Smooth muscle cell (in vitro differentiated cells): ENCODE measurements around the gene RAB4B. TPM values are rescaled to one million over a fixed set of nuclear protein-coding genes. Genes with fewer than 3 reads are reported as not detected.
"Not testable (repeated sequence)": the region's sequence is repeated elsewhere in the genome, so short reads cannot be mapped to it uniquely, and the experiment has no call there.

Experiments
- DNase-seq: peaks from one replicate; lab custom pipeline; 2025; ENCODE audit not compliant: unreplicated experiment; lab: John Stamatoyannopoulos, UW
- H2AFZ ChIP-seq: fragments of 200-600 bp; sonication (generic); 2 replicates; pipeline ENCODE4 v1.6.0; 2016; ENCODE audit warnings: antibody characterized with exemption, low read depth, mild to moderate bottlenecking
- H3F3A ChIP-seq: fragments of 200-600 bp; sonication (generic); 2 replicates; pipeline ENCODE4 v1.6.0; 2017; ENCODE audit warnings: antibody characterized with exemption, low read depth
- H3K27ac ChIP-seq: fragments of 200-600 bp; sonication (generic); 2 replicates; pipeline ENCODE4 v1.5.1; 2016; ENCODE audit warnings: low read depth, mild to moderate bottlenecking
- H3K27me3 ChIP-seq: fragments of 200-600 bp; sonication (generic); 2 replicates; pipeline ENCODE4 v1.6.1; 2016; ENCODE audit warnings: low read depth, mild to moderate bottlenecking
- H3K36me3 ChIP-seq: fragments of 200-600 bp; sonication (generic); 2 replicates; pipeline ENCODE4 v1.5.1; 2016; ENCODE audit warnings: low read depth
- H3K4me1 ChIP-seq: fragments of 200-600 bp; sonication (generic); 2 replicates; pipeline ENCODE4 v1.5.1; 2016; ENCODE audit warnings: low read depth
- H3K4me2 ChIP-seq: fragments of 200-600 bp; sonication (generic); 2 replicates; pipeline ENCODE4 v1.6.0; 2016; ENCODE audit warnings: mild to moderate bottlenecking
- H3K4me3 ChIP-seq: fragments of 200-600 bp; sonication (generic); 2 replicates; pipeline ENCODE4 v1.5.1; 2016; ENCODE audit warnings: mild to moderate bottlenecking
- H3K79me2 ChIP-seq: fragments of 200-600 bp; sonication (generic); 2 replicates; pipeline ENCODE4 v1.6.0; 2016; ENCODE audit warnings: low read depth, mild to moderate bottlenecking
- H3K9ac ChIP-seq: fragments of 200-600 bp; sonication (generic); 2 replicates; pipeline ENCODE4 v1.6.0; 2016; ENCODE audit warnings: low read depth
- H3K9me3 ChIP-seq: fragments of 200-600 bp; sonication (generic); replicated peaks from 2 replicates; pipeline ENCODE4 v1.5.1; 2016; ENCODE audit warnings: low read depth
- H4K20me1 ChIP-seq: fragments of 200-600 bp; sonication (generic); 2 replicates; pipeline ENCODE4 v1.6.0; 2016; ENCODE audit warnings: low read depth
- CTCF ChIP-seq: fragments of 200-600 bp; sonication (generic); IDR thresholded peaks from 2 replicates; pipeline ENCODE4 v1.5.1; 2017; ENCODE audit warnings: borderline replicate concordance, mild to moderate bottlenecking, antibody characterized with exemption; ENCODE audit not compliant: insufficient read depth, poor library complexity, severe bottlenecking
- WGBS: methylation state at CpG from one replicate; pipeline ENCODE4 v1.1.7; 2016; ENCODE audit warnings: low lambda C conversion rate; 5-methylcytosine and 5-hydroxymethylcytosine counted together
- polyA plus RNA-seq: library from polyadenylated mRNA; unstranded; fragments of >200 nt; fragmentation: Nextera tagmentation; extraction: Ambion mirVana; gene quantifications from 2 replicates; pipeline ENCODE4 v1.2.1, GENCODE V29; 2016
- total RNA-seq: library from RNA; depleted of rRNA; stranded (reverse); fragments of >200 nt; gene quantifications from 2 replicates; pipeline ENCODE4 v1.2.3, GENCODE V29; 2014

Gene RAB4B
- total and polyA plus RNA-seq, 2 experiments from 2014 or later: 10.6 to 39.5 TPM

GRCh38 chr19:40831502-40832430 lies 53.7 kb downstream of the RAB4B start:
- no peak for DNase-seq
- H3K4me2 ChIP-seq: no peak overlapping the region
- no peaks in the 10 kb centered on the region for H3K27me3 ChIP-seq
- no peak overlapping the region for H3K9ac ChIP-seq
- 51% methylated on average over 7 of the region's 7 CpGs for WGBS
- TF ChIP-seq CTCF: no peak
- H4K20me1 ChIP-seq: no peaks in the 10 kb centered on the region
- no peaks in the 10 kb centered on the region for H3K9me3 ChIP-seq
- H3K4me1 ChIP-seq: no peaks in the 10 kb centered on the region
- no peaks in the 10 kb centered on the region for H3K36me3 ChIP-seq
- H3K4me3 ChIP-seq: no peak overlapping the region
- H3F3A ChIP-seq: peaks cover 5% of the 10 kb centered on the region
- H2AFZ ChIP-seq: no peak overlapping the region
- no peak overlapping the region for H3K27ac ChIP-seq
- H3K79me2 ChIP-seq: no peaks in the 10 kb centered on the region

- not testable (repeated sequence) for H3K27ac ChIP-seq, H4K20me1 ChIP-seq, H2AFZ ChIP-seq, H3K4me1 ChIP-seq, DNase-seq, H3K9ac ChIP-seq, H3K79me2 ChIP-seq, H3K4me3 ChIP-seq, H3K9me3 ChIP-seq, H3F3A ChIP-seq, H3K36me3 ChIP-seq, H3K27me3 ChIP-seq, H3K4me2 ChIP-seq
- WGBS: 83% methylated on average over 4 of the region's 4 CpGs
Observed at GRCh38 chr19:40832431-40832790, 54.4 kb downstream of the RAB4B start.

- not testable (repeated sequence) for H3K9ac ChIP-seq, H3K4me1 ChIP-seq, H3F3A ChIP-seq, H3K79me2 ChIP-seq, H3K4me2 ChIP-seq, DNase-seq, H3K4me3 ChIP-seq, H3K27me3 ChIP-seq, H3K36me3 ChIP-seq, H3K9me3 ChIP-seq, H4K20me1 ChIP-seq, H2AFZ ChIP-seq
- WGBS: 31% methylated on average over 7 of the region's 7 CpGs
- peak overlapping the region; percentile 30 for H3K27ac ChIP-seq
Observed at GRCh38 chr19:40833728-40834533, 55.9 kb downstream of the RAB4B start.

- Histone ChIP-seq H3K4me2 (no peak overlapping the region), H3K9ac (no peak overlapping the region), H3K27me3 (no peaks in the 10 kb centered on the region), H4K20me1 (no peaks in the 10 kb centered on the region), H3K36me3 (no peaks in the 10 kb centered on the region), H3K9me3 (no peaks in the 10 kb centered on the region), H3K27ac (no peak overlapping the region), H3K4me1 (no peaks in the 10 kb centered on the region), H3K4me3 (no peak overlapping the region), H2AFZ (no peak overlapping the region), H3K79me2 (no peaks in the 10 kb centered on the region), H3F3A (no peaks in the 10 kb centered on the region)
- WGBS: 87% methylated on average over 6 of the region's 6 CpGs
- no peak for DNase-seq
- no peak for TF ChIP-seq CTCF
Observed at GRCh38 chr19:40836754-40837429, 58.8 kb downstream of the RAB4B start.

GRCh38 chr19:40838477-40838876 lies 60.4 kb downstream of the RAB4B start:
- not testable (repeated sequence) for H2AFZ ChIP-seq, H3F3A ChIP-seq, DNase-seq, H3K4me3 ChIP-seq, H3K36me3 ChIP-seq, H3K9me3 ChIP-seq, H3K9ac ChIP-seq, H3K27ac ChIP-seq, H3K27me3 ChIP-seq, H4K20me1 ChIP-seq, H3K79me2 ChIP-seq, H3K4me2 ChIP-seq, H3K4me1 ChIP-seq
- 57% methylated on average over 1 of the region's 1 CpG for WGBS

GRCh38 chr19:40842012-40842411 lies 64.0 kb downstream of the RAB4B start:
- H4K20me1 ChIP-seq, H3K4me3 ChIP-seq, H3K4me1 ChIP-seq, H2AFZ ChIP-seq, H3K79me2 ChIP-seq, DNase-seq, H3K27me3 ChIP-seq, H3F3A ChIP-seq, H3K4me2 ChIP-seq, H3K9ac ChIP-seq, H3K27ac ChIP-seq, H3K36me3 ChIP-seq, H3K9me3 ChIP-seq: not testable (repeated sequence)
- WGBS: 90% methylated on average over 2 of the region's 3 CpGs
